AG04450 (cell line): ENCODE results near the gene SCUBE2. TPM values are rescaled to one million over a fixed set of nuclear protein-coding genes. Genes with fewer than 3 reads are reported as not detected.

Experiments
- CTCF ChIA-PET: fragments of 300-600, 350-600 bp; formaldehyde crosslinking; extraction: SDS; loops from one replicate; lab custom pipeline; 2022; ENCODE audit warnings: antibody characterized with exemption, inconsistent platforms; lab: Charles Lee
- POLR2A ChIA-PET: fragments of 350-600 bp; formaldehyde crosslinking; extraction: SDS; loops from one replicate; lab custom pipeline; 2021; ENCODE audit warnings: antibody characterized with exemption, inconsistent platforms; lab: Yijun Ruan, JAX
- DNase-seq: peaks from one replicate; pipeline ENCODE4 v3.0.0-alpha.2; 2011; ENCODE audit warnings: low read depth, low spot score
- H3K27ac ChIP-seq: one replicate; pipeline ENCODE4 v1.5.1; 2012; ENCODE audit warnings: low read depth, low read length, control low read depth
- H3K27me3 ChIP-seq: one replicate; pipeline ENCODE4 v1.6.0; 2012; ENCODE audit warnings: low read length; ENCODE audit not compliant: control insufficient read depth, insufficient read depth
- H3K4me3 ChIP-seq: 2 replicates; pipeline ENCODE4 v1.5.1; 2011; ENCODE audit warnings: mild to moderate bottlenecking, low read depth, low read length, control low read depth
- H3K9me3 ChIP-seq: 2 replicates; pipeline ENCODE4 v1.5.1; 2012; ENCODE audit warnings: low read length; ENCODE audit not compliant: control insufficient read depth, insufficient read depth
- polyA plus RNA-seq: library from polyadenylated mRNA; depleted of rRNA; stranded (reverse); fragments of >200 nt; gene quantifications from 2 replicates; pipeline ENCODE4 v1.2.3, GENCODE V29; 2011
- TF ChIP-seq, protein P1 (sequence below): IDR thresholded peaks from 2 replicates; pipeline ENCODE4 v1.5.1; 2011; ENCODE audit warnings: low read depth, low read length, control low read depth, inconsistent platforms

SCUBE2 gene
- polyA plus RNA-seq, 1 experiment, result 1.3 TPM

GRCh38 chr11:9090488-9091043, 833 bp downstream of the SCUBE2 start:
- no peak for DNase-seq
- TF ChIP-seq, protein P1, sequence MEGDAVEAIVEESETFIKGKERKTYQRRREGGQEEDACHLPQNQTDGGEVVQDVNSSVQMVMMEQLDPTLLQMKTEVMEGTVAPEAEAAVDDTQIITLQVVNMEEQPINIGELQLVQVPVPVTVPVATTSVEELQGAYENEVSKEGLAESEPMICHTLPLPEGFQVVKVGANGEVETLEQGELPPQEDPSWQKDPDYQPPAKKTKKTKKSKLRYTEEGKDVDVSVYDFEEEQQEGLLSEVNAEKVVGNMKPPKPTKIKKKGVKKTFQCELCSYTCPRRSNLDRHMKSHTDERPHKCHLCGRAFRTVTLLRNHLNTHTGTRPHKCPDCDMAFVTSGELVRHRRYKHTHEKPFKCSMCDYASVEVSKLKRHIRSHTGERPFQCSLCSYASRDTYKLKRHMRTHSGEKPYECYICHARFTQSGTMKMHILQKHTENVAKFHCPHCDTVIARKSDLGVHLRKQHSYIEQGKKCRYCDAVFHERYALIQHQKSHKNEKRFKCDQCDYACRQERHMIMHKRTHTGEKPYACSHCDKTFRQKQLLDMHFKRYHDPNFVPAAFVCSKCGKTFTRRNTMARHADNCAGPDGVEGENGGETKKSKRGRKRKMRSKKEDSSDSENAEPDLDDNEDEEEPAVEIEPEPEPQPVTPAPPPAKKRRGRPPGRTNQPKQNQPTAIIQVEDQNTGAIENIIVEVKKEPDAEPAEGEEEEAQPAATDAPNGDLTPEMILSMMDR, result no peak
- no peaks in the 10 kb centered on the region; the same call in 1 of the 2 replicates for H3K9me3 ChIP-seq
- peak overlapping the region; percentile 49 for H3K4me3 ChIP-seq
- POLR2A ChIA-PET, result no interaction called here
- H3K27me3 ChIP-seq, result peaks cover 11% of the 10 kb centered on the region
- CTCF ChIA-PET, result interaction anchor here (0.6 to 1.4 kb wide), 2 partner anchors 75 to 101 kb away, joined by 3 read pairs; no protein-coding TSS in a partner anchor
- no peak overlapping the region for H3K27ac ChIP-seq

DNA sequence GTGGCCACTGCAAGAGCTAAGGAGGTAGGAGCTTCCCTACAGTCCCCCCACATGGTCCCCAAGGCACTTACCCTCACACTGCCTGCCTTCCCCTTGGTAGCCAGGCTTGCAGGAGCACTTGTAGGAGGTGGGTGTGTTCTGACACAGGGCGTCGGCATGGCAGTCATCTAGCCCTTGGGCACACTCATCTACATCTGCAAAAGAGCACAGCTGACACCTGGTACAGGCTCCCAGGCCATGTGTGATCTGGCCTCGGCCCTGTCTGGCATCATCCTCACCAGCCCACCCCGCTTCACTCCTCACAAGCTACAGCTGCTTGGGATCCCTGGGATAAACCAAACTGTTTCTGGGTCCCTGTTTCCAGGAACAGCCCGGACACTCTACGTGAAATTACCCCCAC, 1.8 kb downstream of the SCUBE2 start:
- no peak for DNase-seq
- CTCF ChIA-PET, result interaction anchor here (1.4 to 2.1 kb wide), 2 partner anchors 48 to 74 kb away, joined by 3 to 5 read pairs; no protein-coding TSS in a partner anchor

GRCh38 chr11:9089061-9089460, 2.3 kb downstream of the SCUBE2 start:
- CTCF ChIA-PET, result interaction anchor here (0.5 to 2.1 kb wide), 3 partner anchors 49 to 1202 kb away, joined by 3 to 5 read pairs (median 5); no protein-coding TSS in a partner anchor

More for the DNA sequence above, 1.8 kb downstream of the SCUBE2 start:
- Histone ChIP-seq H3K27me3 (peaks cover 11% of the 10 kb centered on the region), H3K4me3 (no peak overlapping the region), H3K27ac (no peak overlapping the region), H3K9me3 (no peaks in the 10 kb centered on the region; the same call in 1 of the 2 replicates)
- TF ChIP-seq, protein P1, result no peak
- POLR2A ChIA-PET, result no interaction called here

DNA sequence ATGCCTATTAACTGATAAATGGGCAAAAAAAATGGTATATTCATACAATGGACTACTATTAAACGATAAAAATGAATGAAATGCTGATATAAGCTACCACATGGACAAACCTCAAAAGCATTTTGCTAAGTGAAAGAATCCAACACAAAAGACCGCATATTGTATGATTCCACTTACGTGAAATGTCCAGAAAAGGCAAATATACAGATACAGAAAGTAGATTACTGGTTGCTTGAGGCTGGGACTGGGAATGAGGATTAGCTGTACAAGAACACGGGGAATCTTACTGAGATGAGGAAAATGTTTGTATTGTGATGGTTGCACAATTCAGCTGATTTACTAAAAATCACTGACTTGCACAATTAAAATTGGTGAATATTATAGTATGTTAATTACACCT, 8.8 kb downstream of the SCUBE2 start:
- Histone ChIP-seq H3K27ac (no peak overlapping the region), H3K27me3 (no peaks in the 10 kb centered on the region), H3K4me3 (no peak overlapping the region), H3K9me3 (no peaks in the 10 kb centered on the region)
- DNase-seq, result no peak
- TF ChIP-seq, protein P1, result no peak
- ChIA-PET POLR2A (no interaction called here), CTCF (no interaction called here)

More at GRCh38 chr11:9089061-9089460, 2.3 kb downstream of the SCUBE2 start:
- H3K27ac ChIP-seq, result no peak overlapping the region
- H3K27me3 ChIP-seq, result peaks cover 11% of the 10 kb centered on the region
- TF ChIP-seq, protein P1, result no peak
- POLR2A ChIA-PET, result no interaction called here
- DNase-seq, result no peak
- H3K9me3 ChIP-seq, result no peaks in the 10 kb centered on the region; the same call in 1 of the 2 replicates
- H3K4me3 ChIP-seq, result no peak overlapping the region

DNA sequence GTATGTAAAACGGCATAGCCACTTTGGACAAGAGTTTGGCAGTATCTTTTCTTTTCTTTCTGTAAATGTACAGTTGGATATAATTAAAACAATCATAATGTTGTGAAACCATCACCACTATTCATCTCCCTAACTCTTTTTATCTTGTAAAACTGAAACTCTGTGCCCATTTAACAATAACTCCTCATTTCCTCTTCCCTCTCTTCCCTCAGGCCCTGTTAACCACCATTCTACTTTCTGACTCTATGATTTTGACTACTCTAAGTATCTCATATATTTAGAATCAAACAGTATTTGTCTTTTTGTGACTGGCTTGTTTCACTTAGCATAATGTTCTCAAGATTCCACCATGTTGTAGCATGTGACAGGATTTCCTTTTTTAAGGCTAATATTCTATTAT, 10.2 kb downstream of the SCUBE2 start:
- Histone ChIP-seq H3K9me3 (no peaks in the 10 kb centered on the region), H3K27me3 (no peaks in the 10 kb centered on the region), H3K4me3 (no peak overlapping the region), H3K27ac (no peak overlapping the region)
- DNase-seq, result no peak
- ChIA-PET CTCF (no interaction called here), POLR2A (no interaction called here)
- TF ChIP-seq, protein P1, result no peak
